22Rv1 (cell line): ENCODE measurements around the gene MELK.

ENCODE experiments used
- ZFX ChIP-seq: fragments of 450-650 bp; IDR thresholded peaks from 2 replicates; pipeline ENCODE4 v1.6.1; 2017; ENCODE audit warnings: antibody characterized with exemption, borderline replicate concordance
- TF ChIP-seq, protein P1 (sequence below): fragments of 450-650 bp; IDR thresholded peaks from 2 replicates; pipeline ENCODE4 v1.5.1; 2017; ENCODE audit warnings: mild to moderate bottlenecking

DNA sequence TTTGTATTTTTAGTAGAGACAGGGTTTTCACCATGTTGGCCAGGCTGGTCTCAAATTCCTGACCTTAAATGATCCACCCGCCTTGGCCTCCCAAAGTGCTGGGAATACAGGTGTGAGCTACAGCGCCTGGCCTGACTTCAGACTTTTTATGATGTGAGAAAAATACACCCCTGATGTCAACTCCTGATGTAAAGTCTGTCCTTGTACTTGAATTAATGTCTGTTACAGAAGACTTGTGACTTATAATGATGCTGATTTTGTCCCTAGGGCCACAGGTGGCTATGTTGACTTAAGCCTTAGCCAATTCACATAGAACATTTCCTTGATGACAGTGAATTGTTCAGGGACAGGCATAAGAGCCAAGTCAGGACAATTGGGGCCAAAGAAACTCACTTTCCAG lies 42.5 kb upstream of the MELK start:
- TF ChIP-seq, protein P1, sequence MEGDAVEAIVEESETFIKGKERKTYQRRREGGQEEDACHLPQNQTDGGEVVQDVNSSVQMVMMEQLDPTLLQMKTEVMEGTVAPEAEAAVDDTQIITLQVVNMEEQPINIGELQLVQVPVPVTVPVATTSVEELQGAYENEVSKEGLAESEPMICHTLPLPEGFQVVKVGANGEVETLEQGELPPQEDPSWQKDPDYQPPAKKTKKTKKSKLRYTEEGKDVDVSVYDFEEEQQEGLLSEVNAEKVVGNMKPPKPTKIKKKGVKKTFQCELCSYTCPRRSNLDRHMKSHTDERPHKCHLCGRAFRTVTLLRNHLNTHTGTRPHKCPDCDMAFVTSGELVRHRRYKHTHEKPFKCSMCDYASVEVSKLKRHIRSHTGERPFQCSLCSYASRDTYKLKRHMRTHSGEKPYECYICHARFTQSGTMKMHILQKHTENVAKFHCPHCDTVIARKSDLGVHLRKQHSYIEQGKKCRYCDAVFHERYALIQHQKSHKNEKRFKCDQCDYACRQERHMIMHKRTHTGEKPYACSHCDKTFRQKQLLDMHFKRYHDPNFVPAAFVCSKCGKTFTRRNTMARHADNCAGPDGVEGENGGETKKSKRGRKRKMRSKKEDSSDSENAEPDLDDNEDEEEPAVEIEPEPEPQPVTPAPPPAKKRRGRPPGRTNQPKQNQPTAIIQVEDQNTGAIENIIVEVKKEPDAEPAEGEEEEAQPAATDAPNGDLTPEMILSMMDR, result no peak
- no peak for TF ChIP-seq ZFX
